ENCODE measurements around the gene TEP1.

DNA sequence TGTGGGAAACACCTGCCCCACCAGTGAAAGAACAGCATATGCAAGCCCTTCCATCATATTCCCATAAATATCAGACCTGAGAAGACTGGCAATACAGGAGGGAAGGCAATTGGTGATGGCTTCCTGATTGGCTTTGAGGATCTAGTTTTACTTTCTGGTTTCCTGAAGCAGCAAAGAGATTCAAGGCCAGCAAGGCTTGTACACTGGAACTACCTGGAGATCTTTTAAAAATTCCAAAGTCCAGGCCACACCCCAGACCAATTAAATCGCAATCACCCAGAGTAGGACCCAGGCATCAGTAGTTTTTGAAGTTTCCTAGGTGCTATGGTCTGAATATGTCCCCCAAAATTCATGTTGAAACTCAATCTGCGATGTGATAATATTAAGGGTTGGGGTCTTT is 2.9 kb upstream of the TEP1 start:
- TF ChIP-seq, protein P1, sequence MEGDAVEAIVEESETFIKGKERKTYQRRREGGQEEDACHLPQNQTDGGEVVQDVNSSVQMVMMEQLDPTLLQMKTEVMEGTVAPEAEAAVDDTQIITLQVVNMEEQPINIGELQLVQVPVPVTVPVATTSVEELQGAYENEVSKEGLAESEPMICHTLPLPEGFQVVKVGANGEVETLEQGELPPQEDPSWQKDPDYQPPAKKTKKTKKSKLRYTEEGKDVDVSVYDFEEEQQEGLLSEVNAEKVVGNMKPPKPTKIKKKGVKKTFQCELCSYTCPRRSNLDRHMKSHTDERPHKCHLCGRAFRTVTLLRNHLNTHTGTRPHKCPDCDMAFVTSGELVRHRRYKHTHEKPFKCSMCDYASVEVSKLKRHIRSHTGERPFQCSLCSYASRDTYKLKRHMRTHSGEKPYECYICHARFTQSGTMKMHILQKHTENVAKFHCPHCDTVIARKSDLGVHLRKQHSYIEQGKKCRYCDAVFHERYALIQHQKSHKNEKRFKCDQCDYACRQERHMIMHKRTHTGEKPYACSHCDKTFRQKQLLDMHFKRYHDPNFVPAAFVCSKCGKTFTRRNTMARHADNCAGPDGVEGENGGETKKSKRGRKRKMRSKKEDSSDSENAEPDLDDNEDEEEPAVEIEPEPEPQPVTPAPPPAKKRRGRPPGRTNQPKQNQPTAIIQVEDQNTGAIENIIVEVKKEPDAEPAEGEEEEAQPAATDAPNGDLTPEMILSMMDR (IDR thresholded peaks at IDR 0.05; ENCODE audit: insufficient read depth, low read length, poor library complexity, severe bottlenecking) = no peak
- no peak for TF ChIP-seq EZH2phosphoT487 (conservative IDR thresholded peaks at IDR 0.05; ENCODE audit: low read length)

Data from SU-DHL-6 (cell line).